Neural progenitor cell (in vitro differentiated cells): ENCODE data around the gene ATOH8. TPM values are rescaled to one million over a fixed set of nuclear protein-coding genes. Genes with fewer than 3 reads are reported as not detected.

ENCODE experiments used
- DNase-seq: peaks from one replicate; pipeline ENCODE4 v3.0.0-alpha.2; 2016; ENCODE audit warnings: low spot score
- H2AFZ ChIP-seq: fragments of 200-600 bp; sonication (generic); replicated peaks from 2 replicates; pipeline ENCODE4 v1.6.1; 2016; ENCODE audit warnings: antibody characterized with exemption
- H3F3A ChIP-seq: fragments of 200-600 bp; sonication (generic); 2 replicates; pipeline ENCODE4 v1.6.1; 2016; ENCODE audit warnings: antibody characterized with exemption, low read depth
- H3K27ac ChIP-seq: fragments of 200-600 bp; sonication (generic); 2 replicates; pipeline ENCODE4 v1.5.1; 2016; ENCODE audit warnings: mild to moderate bottlenecking
- H3K27me3 ChIP-seq: fragments of 200-600 bp; sonication (generic); 2 replicates; pipeline ENCODE4 v1.6.1; 2016; ENCODE audit warnings: mild to moderate bottlenecking, moderate library complexity
- H3K36me3 ChIP-seq: fragments of 200-600 bp; sonication (generic); 2 replicates; pipeline ENCODE4 v1.5.1; 2016
- H3K4me1 ChIP-seq: fragments of 200-600 bp; sonication (generic); 2 replicates; pipeline ENCODE4 v1.6.1; 2016; ENCODE audit warnings: mixed run types
- H3K4me2 ChIP-seq: fragments of 200-600 bp; sonication (generic); 2 replicates; pipeline ENCODE4 v1.6.1; 2016
- H3K4me3 ChIP-seq: fragments of 200-600 bp; sonication (generic); 2 replicates; pipeline ENCODE4 v1.5.1; 2016
- H3K79me2 ChIP-seq: fragments of 200-600 bp; sonication (generic); 2 replicates; pipeline ENCODE4 v1.6.1; 2016; ENCODE audit warnings: low read depth
- H3K9ac ChIP-seq: fragments of 200-600 bp; sonication (generic); 2 replicates; pipeline ENCODE4 v1.6.1; 2016
- H3K9me3 ChIP-seq: fragments of 200-600 bp; sonication (generic); 2 replicates; pipeline ENCODE4 v1.5.1; 2016; ENCODE audit warnings: low read depth
- H4K20me1 ChIP-seq: fragments of 200-600 bp; sonication (generic); 2 replicates; pipeline ENCODE4 v1.6.1; 2016; ENCODE audit warnings: low read depth
- H3K27ac Mint-ChIP-seq: 3 replicates; pipeline ENCODE4 v1.8.0; 2021; ENCODE audit warnings: mixed read lengths
- H3K27me3 Mint-ChIP-seq: 2 replicates; pipeline ENCODE4 v1.8.0; 2022; ENCODE audit warnings: low read depth, mild to moderate bottlenecking, inconsistent platforms, moderate library complexity, mixed read lengths; ENCODE audit not compliant: insufficient read depth
- H3K36me3 Mint-ChIP-seq: 3 replicates; pipeline ENCODE4 v1.8.0; 2021; ENCODE audit warnings: mixed read lengths
- H3K4me1 Mint-ChIP-seq: 3 replicates; pipeline ENCODE4 v1.8.0; 2021; ENCODE audit warnings: mixed read lengths
- H3K4me3 Mint-ChIP-seq: 3 replicates; pipeline ENCODE4 v1.8.0; 2021; ENCODE audit warnings: mild to moderate bottlenecking, moderate library complexity, mixed read lengths
- H3K9me3 Mint-ChIP-seq: 3 replicates; pipeline ENCODE4 v1.8.0; 2020; ENCODE audit warnings: mixed read lengths
- CTCF ChIP-seq: fragments of 200-600 bp; sonication (generic); IDR thresholded peaks from 2 replicates; pipeline ENCODE4 v1.5.1; 2017; ENCODE audit warnings: antibody characterized with exemption, mild to moderate bottlenecking
- EZH2 ChIP-seq: fragments of 200-600 bp; sonication (generic); IDR thresholded peaks from 2 replicates; pipeline ENCODE4 v1.6.1; 2017; ENCODE audit warnings: antibody characterized with exemption, mild to moderate bottlenecking, moderate library complexity
- EZH2phosphoT487 ChIP-seq: fragments of 200-600 bp; sonication (generic); IDR thresholded peaks from 2 replicates; pipeline ENCODE4 v1.6.1; 2017; ENCODE audit warnings: antibody characterized with exemption
- total RNA-seq: library from RNA; depleted of rRNA; stranded (reverse); fragments of >200 nt; gene quantifications from 2 replicates; pipeline ENCODE4 v1.2.3, GENCODE V29; 2015; ENCODE audit warnings: low replicate concordance

Gene ATOH8
- total RNA-seq, 1 donor from 2014 or later, result not detected

DNA sequence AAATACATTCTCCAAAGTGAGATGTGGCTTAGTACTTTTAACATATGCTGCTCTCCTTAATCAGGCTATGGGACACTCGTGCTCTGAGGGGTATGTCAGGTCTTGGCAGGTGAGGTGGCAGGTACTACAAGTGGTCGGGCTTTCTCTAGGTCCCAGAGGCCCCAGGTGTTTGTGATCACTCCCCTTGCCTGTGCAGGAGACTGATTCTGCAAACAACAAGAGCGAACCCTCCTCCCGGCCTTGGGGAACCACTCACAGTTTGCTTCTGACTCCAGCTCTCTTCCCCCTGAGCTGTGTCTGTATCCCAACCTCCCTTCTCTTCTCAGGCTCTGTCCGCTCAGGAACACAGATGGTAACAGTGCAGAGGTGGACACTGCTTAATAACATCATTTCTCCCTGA is 48.1 kb downstream of the ATOH8 start:
- no peak overlapping the region for H3K4me2 ChIP-seq
- H3K79me2 ChIP-seq, result no peaks in the 10 kb centered on the region
- H4K20me1 ChIP-seq, result no peaks in the 10 kb centered on the region
- peaks cover 2% of the 10 kb centered on the region for H3F3A ChIP-seq
- no peak for TF ChIP-seq EZH2
- no peak for TF ChIP-seq CTCF
- peaks cover 8% of the 10 kb centered on the region for H3K9me3 Mint-ChIP-seq
- no peak overlapping the region for H3K27ac ChIP-seq
- no peaks in the 10 kb centered on the region for H3K9me3 ChIP-seq
- H3K4me1 Mint-ChIP-seq, result peaks cover 10% of the 10 kb centered on the region
- H3K4me3 Mint-ChIP-seq, result no peak overlapping the region
- no peak overlapping the region for H3K9ac ChIP-seq
- H3K4me3 ChIP-seq, result no peak overlapping the region
- no peak overlapping the region for H3K27ac Mint-ChIP-seq
- no peaks in the 10 kb centered on the region for H3K36me3 Mint-ChIP-seq
- no peaks in the 10 kb centered on the region for H3K36me3 ChIP-seq
- no peak for DNase-seq
- H3K27me3 ChIP-seq, result no peaks in the 10 kb centered on the region
- peaks cover 4% of the 10 kb centered on the region for H3K27me3 Mint-ChIP-seq
- H2AFZ ChIP-seq, result no peak overlapping the region
- H3K4me1 ChIP-seq, result peaks cover 3% of the 10 kb centered on the region

DNA sequence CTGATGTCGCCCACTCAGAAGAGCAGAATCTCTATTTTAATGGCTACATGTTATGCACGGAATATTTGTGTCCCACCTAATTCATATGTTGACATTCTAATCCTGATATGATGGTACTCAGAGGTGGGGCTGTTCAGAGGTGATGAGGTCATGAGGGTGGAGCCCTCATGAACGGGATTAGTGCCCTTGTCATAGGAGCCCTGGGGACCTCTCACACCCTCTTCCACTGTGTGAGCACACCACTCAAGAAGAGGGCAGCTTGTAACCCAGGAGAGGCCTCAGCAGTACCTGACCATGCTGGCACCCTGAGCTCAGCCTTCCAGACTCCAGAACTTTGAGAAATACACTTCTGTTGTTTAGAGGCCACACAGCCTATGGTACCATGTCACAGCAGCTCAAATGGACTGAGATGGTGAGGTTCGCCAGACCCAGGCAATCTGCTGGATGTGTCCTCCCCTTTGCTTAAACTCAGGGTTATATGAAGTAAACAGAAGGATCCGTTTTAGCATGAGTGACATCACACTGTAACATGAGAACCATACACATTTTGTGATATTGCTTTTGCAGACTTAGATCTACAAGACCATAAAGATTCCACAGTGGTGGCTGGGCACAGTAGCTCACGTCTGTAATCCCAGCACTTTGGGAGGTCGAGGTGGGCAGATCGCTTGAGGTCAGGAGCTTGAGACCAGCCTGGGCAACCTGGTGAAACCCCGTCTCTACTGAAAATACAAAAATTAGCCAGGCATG is 48.7 kb downstream of the ATOH8 start:
- H3K4me2 ChIP-seq, result no peak overlapping the region
- H4K20me1 ChIP-seq, result no peaks in the 10 kb centered on the region
- H3K79me2 ChIP-seq, result no peaks in the 10 kb centered on the region
- H3K27me3 ChIP-seq, result no peaks in the 10 kb centered on the region
- H3K4me1 Mint-ChIP-seq, result peaks cover 3% of the 10 kb centered on the region
- H3F3A ChIP-seq, result no peaks in the 10 kb centered on the region
- H3K27ac Mint-ChIP-seq, result no peak overlapping the region
- no peaks in the 10 kb centered on the region for H3K9me3 ChIP-seq
- peaks cover 8% of the 10 kb centered on the region for H3K9me3 Mint-ChIP-seq
- H3K4me1 ChIP-seq, result no peaks in the 10 kb centered on the region
- no peak overlapping the region for H3K27ac ChIP-seq
- H2AFZ ChIP-seq, result no peak overlapping the region
- H3K36me3 ChIP-seq, result no peaks in the 10 kb centered on the region
- TF ChIP-seq EZH2, result no peak
- TF ChIP-seq CTCF, result no peak
- no peak for TF ChIP-seq EZH2phosphoT487
- H3K36me3 Mint-ChIP-seq, result no peaks in the 10 kb centered on the region
- H3K9ac ChIP-seq, result no peak overlapping the region
- DNase-seq, result no peak
- H3K27me3 Mint-ChIP-seq, result peaks cover 4% of the 10 kb centered on the region
- no peak overlapping the region for H3K4me3 ChIP-seq
- H3K4me3 Mint-ChIP-seq, result no peak overlapping the region

DNA sequence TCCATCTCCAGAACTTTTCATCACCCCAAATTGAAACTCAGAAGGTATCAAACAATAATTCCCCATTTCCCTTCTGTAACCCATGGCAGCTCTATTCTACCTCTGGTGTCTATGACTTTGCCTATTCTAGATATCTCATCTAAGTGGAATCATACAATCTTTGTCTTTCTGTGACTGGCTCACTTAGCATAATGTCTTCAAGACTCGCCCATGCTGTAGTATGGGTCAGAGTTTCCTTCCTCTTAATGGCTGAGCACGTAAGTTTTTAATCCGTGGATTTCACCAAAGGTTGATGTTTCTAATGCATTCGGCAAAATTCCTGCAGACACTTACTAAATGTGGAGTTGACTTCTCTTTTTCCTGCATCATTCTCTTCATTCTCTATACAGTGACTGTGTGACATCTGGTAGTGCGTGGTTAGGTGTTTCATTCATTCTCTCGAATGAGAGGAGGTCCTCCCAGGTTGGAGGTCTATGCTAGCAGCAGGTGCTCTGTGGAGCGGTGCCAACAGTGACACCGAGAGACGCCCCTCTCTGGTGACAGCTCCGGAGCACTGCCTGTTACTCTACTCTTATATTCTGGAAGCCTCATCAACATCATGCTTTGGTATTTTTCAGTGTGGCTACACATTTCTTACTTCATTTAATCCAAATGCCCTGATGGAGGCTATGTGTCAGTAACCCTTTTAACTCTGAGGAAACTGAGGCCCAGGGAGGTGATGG is 50.1 kb downstream of the ATOH8 start:
- no peak for DNase-seq
- Histone ChIP-seq H3F3A (no peaks in the 10 kb centered on the region), H3K79me2 (no peaks in the 10 kb centered on the region), H4K20me1 (no peaks in the 10 kb centered on the region), H3K27me3 (no peaks in the 10 kb centered on the region), H3K4me2 (no peak overlapping the region), H3K4me1 (no peaks in the 10 kb centered on the region), H3K27ac (no peak overlapping the region), H2AFZ (no peak overlapping the region), H3K9me3 (no peaks in the 10 kb centered on the region), H3K4me3 (no peak overlapping the region), H3K36me3 (no peaks in the 10 kb centered on the region), H3K9ac (no peak overlapping the region)
- peaks cover 8% of the 10 kb centered on the region for H3K9me3 Mint-ChIP-seq
- no peak for TF ChIP-seq EZH2
- no peak for TF ChIP-seq CTCF
- TF ChIP-seq EZH2phosphoT487, result no peak
- no peaks in the 10 kb centered on the region for H3K4me1 Mint-ChIP-seq
- H3K27ac Mint-ChIP-seq, result no peak overlapping the region
- no peak overlapping the region for H3K4me3 Mint-ChIP-seq
- H3K27me3 Mint-ChIP-seq, result peaks cover 4% of the 10 kb centered on the region
- H3K36me3 Mint-ChIP-seq, result no peaks in the 10 kb centered on the region
